ENCODE data around the gene MKNK1.

GRCh38 chr1:46599059-46599970 lies 4.8 kb downstream of the MKNK1 start:
- no peak for TF ChIP-seq CTCF (IDR thresholded peaks at IDR 0.05)
- TF ChIP-seq POLR2A (IDR thresholded peaks at IDR 0.05; ENCODE audit: low read depth) = no peak
- TF ChIP-seq EP300 (IDR thresholded peaks at IDR 0.05) = no peak
- TF ChIP-seq POLR2AphosphoS5 (IDR thresholded peaks at IDR 0.05) = no peak

Data from esophagus muscularis mucosa (tissue), 4 donors.